IPS-NIHi11 (cell line): Measurements from ENCODE around the gene ITPK1.

ENCODE experiments used
- DNase-seq: peaks from one replicate; pipeline ENCODE4 v3.0.0; 2012; ENCODE audit warnings: mixed read lengths, low spot score

The ITPK1 gene

DNA sequence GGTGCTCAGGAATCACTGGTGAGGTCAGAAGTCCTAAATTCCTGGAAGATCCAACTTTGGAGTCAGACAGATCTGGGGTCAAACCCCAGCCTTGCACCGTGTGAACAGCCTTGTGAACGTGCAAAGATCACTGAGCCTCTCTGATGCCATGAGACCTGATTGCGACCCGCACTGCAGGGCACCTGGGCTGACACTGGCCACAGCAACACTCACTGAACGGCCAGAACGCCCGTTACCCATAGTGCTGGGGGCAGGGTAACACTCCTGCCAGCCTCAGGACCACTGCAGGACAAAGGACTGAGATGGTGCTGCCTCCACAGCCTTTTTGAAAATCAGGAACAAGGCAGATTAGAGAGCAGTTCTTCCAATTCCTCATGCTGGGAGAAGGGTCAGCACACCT, 164.5 kb downstream of the ITPK1 start:
- DNase-seq: no peak

DNA sequence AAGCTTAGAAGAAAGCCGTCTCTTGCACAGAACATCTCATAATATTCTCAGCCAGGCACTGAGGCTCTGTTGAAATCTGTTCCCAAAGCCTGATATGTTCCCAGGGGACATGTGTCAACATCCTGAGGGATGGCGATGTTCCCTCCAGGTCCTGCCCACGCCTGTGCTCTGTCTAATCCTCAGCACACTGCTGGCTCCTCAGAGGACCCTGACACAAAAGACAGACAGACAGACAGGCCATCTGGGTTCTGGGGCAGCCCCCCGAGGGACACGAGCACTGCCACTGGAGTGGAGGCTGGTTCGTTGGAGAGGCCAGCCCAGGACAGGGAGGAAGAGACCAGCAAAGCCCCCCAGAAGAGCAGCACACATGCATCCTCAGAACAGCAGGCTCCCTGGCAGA, 165.0 kb downstream of the ITPK1 start:
- no peak for DNase-seq

DNA sequence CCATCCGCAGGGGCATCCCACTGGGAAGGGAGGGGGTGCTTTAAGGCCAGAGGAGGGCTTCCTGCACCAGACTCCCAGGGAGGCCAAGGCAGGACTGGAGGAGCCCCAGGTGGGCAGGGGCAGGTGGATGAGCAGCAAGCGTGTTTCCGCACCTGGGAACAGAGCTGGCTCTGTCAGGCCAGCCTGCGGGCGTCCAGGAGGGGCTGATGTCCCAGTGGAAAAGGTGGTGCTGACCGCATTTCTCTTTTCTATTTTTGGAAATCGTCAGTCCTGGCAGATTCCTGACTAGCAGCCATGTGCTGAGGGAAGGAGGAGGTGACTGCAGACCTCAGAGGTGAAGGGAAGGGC, 165.6 kb downstream of the ITPK1 start:
- DNase-seq: no peak

DNA sequence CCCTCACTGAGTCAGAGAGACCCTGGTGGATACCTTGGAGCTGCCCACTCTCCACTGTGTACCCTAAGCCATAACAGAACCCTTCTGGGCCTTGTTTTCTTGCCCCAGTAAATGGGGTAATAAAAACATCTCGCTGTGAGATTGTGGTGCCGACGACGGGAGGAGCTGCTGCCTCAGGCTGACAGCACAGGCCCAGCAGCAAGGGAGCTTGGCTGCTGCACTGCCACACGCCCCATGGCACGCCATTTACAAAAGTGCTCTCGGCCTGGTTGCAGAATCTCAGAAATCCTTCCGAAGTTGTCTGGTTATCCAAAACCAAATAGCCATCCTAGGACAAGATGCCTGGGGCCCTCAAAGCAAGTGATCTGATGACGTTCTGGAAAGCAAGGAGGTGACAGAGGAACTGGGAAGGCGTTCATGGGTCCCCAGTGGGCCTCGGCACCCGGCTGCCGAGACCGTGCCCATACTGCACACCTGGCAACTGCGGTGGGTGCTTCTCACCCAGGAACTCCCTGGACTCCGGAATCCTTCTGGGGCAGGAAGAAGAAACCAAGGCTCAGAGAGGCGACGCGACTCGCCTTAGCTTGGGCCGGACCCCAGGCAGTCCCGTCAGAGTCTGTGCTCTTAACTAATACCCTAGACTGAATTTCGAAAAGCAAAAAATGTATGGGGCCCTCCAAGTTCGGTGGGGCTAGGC, 166.1 kb downstream of the ITPK1 start:
- no peak for DNase-seq

DNA sequence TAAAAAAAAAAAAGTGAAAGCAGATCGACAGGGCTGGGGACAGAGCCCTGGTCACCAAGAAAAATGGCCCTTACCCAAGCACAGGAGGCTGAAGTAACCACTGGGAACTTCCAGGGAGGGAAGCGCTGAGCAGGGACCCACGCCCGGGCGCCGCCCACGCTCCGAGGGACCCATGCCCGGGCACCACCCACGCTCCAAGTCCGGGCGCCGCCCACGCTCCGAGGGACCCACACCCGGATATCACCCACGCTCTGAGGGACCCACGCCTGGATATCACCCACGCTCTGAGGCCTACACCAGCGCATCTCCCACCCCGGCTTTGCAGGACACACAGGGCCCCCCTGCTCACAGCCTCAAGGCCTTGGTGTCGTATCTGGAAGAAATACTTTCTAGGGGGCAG, 167.1 kb downstream of the ITPK1 start:
- DNase-seq: no peak

DNA sequence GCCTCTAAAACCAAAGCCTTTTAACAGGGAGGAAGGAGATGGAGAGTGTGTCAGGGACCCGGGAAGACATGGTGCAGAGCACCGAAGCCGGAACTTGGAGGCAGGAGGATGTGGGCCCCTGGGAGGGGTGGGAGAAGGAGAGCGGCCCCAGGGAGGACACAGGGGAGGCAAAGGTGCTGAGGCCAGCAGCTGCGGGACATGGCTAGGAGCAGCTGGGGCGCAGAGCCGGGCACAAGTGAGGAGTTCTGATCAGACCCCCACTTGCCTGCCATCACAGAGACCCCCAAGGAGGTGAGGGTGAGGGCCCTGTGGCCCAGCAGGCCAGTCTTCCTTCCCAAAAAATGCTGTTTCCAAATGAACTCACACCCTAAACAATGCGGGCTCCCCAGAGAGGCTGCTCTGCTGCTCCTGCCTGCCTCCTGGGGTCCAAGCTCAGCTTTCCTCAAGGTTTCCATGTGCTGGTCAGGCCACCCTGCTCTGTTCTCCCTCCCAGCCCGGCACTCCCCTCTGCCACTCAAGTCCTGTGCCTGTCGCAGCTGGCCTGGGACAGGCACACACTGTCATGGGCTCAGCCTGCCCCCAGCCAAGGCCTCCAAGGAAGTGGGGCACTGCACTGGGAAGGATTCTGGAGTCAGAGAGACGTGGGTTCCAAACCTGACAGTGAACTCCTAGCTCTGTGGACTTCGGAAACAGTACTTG, 168.7 kb downstream of the ITPK1 start:
- DNase-seq: no peak

DNA sequence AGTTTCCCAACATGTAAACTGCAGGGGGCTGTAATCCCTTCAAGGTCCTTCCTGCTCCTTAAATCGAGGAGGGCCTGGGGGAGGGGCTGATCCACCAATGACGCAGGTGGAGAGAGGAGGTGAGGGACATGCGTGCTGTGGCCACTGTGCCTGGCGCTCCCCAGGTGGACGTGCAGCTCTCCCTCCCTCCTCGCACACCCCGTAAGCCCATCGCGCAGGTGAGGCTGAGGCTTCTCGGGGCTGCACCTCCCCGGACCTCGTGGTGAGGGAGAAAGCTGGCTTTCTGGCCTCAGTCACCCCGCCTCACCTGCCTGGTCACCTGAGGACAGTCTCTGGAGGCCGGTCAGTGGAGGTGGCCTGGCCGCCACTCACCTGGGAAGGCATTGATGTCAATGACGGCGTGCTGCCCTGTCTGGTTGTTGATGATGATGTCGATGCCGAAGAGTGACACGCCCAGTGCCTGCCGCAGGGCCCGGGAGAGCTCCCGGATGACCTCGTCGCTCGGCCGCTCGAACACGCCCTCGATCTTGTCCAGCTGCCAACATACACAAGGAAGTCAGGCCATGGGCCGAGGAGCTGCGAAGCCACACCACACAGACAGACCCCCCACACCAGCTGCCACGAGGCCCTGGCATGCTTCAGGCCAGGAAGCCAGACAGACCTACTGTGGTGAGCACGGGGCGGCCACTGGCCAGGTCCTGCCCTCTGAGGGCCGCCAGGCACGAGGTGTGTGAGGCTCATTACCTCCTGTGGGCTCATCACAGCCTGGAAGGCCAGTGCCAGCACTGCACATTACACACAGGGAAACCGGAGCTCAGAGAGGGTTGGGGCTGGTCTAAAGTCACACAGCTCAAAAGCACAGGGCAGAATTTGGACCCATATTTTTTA, 169.5 kb downstream of the ITPK1 start:
- no peak for DNase-seq

DNA sequence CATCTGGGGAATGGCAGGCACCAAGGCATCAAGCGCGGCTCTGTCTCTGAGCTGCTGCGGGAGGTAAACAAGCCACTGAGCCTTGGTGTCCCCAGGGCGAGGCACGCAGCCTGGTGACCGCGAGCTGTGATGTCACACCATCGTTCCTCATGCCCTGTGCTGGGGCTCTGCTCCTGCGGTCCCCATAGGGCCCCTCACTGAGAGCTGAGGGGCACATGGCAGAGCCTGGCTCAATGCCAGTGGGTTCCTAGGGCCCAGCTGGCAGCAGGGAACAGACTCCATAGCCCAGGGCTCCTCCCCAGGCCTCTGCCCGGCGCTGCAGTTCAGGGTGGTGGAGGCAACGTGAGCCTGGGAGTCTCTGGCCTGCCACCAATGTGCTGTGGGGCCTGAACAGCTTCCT, 170.2 kb downstream of the ITPK1 start:
- DNase-seq: no peak

DNA sequence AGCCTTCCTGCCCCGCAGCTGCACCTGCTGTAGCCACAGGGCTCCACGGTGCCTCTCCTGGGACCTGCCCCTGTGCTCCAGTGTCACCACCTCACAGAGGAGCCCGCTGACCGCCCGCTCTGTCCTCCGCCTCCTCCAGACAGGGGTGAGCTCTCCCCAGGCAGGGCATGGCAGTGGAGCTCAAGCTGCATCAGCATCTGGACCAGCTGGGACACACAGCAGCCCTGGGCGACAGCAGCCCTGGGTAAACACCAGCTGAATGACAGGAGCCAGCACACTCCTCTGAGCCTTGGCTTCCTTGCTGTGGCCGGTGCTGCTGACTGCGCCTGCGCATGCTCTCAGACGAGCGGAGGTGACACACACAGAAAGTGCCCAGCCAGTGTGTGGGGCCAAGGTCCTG, 170.7 kb downstream of the ITPK1 start:
- DNase-seq: no peak

DNA sequence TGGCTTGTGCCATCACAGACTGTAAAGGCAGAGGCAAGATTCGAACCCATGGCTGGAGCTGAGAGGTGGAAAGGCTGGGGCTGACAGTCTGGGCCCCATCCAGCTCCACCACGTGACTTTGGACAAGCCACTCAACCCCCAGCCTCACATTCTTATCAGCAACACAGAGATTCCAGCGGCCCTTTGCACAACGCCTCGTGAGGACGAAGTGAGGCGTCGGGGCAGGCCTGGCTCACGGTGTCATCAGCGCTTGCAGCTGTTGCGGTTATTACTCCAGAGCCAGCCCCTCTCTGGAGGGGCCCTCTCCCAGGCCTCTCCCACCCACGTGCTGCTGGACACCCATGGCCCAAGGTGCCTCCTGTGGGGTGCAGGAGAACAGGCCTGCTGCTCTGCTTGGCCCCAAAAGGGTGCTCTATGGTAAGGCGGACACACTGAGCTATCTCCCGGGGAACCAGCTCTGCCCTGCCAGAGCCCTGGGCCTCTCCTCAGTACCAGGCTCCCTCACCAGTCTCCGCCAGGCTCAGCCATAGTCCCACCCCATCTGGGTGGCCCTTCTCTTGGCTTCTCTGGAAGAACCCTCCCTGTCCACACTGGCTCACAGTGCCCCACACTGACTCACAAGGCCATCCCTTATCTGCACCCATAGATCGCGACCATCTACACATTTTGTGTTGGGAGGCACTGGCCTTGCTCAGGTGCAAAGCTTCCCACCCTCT, 171.7 kb downstream of the ITPK1 start:
- no peak for DNase-seq

DNA sequence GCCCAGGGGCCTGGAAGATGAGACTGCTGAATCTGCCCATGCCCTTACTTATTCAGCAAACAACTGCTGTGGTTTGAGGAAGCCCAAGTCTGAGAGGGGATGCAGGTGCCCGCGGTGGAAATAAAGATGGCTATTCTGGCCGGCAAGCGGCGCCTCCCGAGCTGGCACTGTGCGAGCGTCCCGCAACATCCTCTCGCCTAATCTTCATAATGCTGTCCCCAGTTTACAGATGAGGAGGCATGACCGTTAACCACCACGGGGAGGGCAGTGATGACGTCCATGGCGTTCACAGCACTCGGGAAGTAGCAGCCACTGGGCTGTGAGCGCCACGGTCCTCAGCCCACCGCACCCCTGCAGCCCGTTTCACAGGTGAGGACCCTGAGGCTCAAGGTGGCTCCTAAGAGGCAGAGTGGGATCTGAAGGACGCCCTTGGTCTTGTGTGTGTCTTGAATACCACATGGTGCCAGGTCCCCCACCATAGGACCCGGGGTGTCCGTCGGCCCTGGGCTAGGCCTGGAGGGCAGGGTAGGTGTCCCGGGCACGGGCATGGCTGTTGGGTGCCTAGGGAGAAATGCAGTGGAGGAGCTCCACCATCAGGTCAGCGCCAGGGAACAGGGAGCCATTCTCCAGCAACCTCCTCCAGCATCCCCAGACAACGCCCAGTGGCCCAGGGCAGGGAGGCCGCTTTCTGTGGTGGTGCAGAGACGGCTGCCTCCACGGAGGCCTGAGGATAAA, 172.6 kb downstream of the ITPK1 start:
- DNase-seq: no peak

DNA sequence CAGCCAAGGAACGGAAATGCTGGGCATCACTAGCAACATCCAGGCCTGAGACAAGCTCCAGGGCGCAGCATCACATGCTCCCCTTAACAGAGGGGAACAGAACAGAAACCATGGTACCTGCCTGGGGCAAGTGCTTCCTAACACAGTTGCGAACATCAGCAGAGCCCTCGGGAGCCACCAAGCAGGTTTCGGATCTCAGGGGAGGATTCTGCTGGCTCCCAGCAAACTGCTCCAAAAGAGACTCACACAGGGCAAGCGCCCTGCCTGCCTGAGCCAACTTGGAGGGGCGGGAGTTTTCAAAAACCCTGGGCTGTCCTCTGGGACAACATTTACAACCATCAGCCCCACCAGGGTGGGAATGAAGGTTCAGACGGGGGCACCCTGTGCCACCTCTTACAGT, 173.1 kb downstream of the ITPK1 start:
- DNase-seq: no peak

DNA sequence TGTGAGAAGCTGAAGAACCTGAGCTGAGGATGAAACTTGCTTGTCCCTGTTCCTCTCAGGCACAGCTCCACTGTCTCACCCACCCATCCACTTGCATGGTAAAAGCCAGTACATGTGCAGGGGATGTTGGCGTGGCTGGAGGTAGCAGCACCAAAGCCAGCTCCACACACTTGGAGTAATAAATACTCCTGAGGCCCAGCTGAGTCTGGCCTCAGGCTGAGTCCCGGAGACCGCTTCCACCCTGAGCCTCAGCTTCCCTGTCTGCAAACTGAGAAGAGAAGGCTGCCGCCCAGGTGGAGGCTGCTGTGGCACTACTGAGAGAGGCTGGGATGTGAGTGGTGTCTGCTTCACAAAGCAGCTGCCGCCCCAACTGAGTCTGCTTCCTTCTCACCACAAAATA, 173.6 kb downstream of the ITPK1 start:
- DNase-seq: no peak

DNA sequence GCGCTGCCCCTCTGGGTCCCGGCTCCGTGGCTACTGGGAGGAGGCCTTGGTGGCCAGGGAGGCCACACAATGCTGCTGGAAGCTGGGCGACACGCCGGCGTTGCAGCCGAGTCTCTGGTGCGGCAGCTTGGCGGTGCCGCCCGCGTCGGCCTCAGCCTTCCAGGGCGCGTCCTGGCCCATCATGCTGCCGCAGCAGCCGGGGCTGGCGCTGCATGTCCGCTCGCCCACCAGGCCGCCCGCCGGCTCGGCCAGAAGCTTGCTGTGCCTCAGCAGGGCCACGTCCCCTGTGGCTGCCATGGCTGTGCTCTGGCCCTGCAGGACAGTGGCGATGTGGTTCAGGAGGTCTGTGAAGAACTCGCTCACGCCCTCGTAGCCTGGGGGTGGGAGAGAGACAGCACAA, 174.2 kb downstream of the ITPK1 start:
- DNase-seq: no peak

DNA sequence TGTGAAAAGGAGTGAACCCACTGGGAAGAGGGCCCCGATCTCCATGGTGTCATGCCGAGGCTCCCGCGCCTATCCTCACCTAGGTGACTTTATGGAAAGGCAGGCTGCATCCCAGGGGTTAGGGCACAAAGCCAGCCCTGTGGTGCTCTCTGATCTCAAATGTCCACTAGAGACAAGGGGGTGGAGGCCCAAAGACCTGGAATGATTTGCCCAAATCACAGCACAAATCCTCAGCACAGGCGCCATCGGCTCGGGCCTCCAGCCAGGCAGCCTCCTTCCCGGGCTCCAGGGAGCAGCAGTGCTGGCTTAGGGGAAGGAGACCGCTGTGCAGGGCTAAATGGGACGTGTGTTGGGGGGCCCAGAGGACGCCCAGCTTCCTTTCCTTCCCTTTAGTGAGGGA, 175.2 kb downstream of the ITPK1 start:
- no peak for DNase-seq

DNA sequence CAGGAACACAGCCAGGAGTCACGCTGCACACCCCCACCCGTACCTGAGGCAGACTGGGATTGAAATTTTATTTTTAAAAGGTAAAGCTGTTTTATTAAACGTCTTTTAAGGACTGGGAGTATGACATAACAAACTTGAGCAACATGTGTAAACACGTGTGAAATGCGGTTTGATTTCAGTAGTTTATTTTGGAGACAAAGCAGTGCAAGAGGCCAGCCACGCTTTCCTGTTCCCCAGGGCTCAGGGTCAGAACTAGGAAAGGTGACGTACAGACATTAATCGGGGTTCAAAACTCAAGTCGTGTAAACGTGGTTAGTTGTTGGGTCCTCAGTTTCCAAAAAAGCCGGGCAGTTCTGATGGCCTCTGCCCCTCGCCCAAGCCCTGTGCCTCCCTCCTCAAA, 176.0 kb downstream of the ITPK1 start:
- DNase-seq: no peak

DNA sequence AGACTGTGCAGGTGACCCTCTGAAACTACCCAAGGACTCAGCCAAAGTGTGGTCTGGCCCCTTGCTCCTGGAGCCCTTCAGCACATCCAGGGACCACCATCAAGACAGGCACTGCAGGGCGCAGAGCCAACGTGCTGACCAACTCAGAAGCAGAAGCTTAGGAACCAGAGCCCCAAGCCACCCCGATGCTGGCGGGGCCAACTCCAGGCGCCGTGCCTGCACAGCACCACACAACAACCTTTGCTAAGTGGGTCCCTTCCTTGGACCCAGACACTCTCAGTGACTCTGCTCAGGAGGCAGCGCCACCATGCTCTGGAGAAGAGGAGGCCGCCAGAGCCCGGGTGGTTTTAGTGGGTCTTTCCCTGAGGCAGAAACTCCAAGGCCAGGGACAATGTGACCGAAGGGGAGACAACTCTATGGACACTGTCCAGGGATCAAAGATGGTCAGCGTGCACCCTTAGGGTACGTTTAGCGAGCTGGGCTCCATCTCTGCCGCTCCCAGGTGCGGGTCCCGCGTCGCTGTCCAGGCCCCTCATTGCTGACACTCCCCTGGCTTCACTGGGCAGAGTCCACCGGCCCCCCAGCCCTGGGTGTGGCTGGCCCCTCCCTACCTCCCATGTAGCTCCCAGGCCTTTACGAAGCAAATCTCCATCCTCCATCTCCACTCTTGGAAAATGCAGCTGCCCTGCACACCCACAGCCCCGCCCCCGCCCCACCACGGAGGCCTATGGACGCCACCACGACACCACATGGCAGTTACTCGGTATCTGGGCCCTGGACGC, 176.6 kb downstream of the ITPK1 start:
- no peak for DNase-seq

DNA sequence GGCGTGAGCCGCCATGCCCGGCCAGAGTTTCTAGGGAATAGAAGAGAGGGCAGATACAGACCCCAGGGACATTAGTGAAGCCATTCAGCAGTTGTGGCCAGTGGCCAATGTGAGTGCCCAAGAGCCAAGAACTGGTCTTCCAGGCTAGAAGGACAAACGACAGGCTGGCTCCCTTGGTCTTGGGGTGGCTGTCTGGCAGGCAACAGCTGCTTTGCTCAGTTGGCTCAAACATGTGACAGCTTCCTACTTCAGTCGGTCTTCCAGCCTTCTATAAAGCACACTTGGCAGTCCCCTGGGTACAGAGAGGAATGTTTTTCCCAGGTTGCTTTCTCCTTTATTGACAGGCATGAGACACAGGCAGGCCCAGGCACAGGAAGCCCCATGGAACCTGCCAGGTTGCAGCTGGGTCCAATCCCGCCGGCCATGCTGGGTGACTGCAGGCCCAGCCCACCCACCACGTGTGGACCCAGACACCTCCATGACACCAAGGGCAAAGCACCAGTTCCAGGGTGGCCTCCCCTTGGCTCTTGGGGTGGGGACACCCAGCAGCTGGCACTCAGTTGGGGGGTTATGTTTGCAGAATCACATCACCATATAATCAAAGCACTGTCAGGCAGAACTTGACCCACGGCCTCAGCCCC, 177.4 kb downstream of the ITPK1 start:
- no peak for DNase-seq

DNA sequence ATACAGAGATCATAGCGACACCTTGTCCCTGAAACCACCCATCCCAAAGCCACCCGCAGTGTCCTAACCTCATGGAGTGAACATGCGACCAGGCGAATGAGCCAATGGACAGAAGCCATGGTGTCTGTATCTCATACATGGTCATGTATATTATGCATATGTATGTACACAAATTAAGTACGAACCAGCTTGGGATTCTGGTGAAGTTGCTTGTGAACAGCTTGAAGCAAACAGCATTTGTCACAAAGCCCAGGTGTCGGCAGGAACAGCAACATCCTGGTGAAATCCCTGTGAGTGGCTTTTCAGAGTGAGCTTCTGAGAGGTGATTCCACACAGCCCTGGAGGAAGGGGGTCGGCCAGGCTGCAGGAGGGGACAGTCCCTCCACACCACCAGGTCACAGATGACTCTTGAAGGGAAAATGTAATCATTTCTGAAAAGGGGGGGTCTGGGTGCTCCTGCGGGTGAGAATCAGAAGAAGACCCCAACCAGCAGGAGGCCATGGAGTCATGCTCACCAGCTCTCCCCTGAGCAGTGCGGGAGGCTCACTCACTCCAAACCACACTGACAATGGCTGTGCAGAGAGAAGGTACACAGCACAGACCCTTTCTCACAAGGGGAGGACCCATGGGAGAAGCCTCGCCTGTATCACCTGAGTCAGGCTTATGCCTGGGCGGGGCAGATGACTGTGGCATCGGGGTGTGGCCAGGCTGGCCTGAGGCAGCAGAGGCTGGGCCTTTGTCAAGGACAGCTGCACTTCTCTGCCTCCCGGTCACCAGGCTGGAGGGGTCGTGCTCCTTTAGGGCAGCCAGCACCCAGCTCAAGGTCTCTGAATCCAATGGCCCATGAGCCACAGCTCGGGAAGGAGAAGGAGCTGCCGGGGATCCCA, 178.4 kb downstream of the ITPK1 start:
- DNase-seq: no peak
